ENCODE measurements around the gene ICE1. TPM values are rescaled to one million over a fixed set of nuclear protein-coding genes. Genes with fewer than 3 reads are reported as not detected.

Gene ICE1
- total RNA-seq, 1 experiment from 2014 or later = 48.9 TPM

- H3K27me3 Mint-ChIP-seq (ENCODE audit: low read depth) = no peaks in the 10 kb centered on the region
- peaks cover 40% of the 10 kb centered on the region for H3K4me1 Mint-ChIP-seq
- ATAC-seq = peak; percentile 50; the same call in 1 of the 2 replicates
- ChIA-PET CTCF (no interaction called here), POLR2A (no interaction called here)
- H3K36me3 Mint-ChIP-seq = peaks cover 31% of the 10 kb centered on the region
- no peak overlapping the region for H3K4me3 Mint-ChIP-seq
- TF ChIP-seq ZNF425 (CRISPR knock-in tag; conservative IDR thresholded peaks at IDR 0.05) (no peak), ZBTB21 (CRISPR knock-in tag; IDR thresholded peaks at IDR 0.05; ENCODE audit: borderline replicate concordance) (no peak), ZNF423 (CRISPR knock-in tag; IDR thresholded peaks at IDR 0.05) (no peak), SMAD3 (CRISPR knock-in tag; IDR thresholded peaks at IDR 0.05; ENCODE audit: borderline replicate concordance) (no peak), ZNF396 (CRISPR knock-in tag; IDR thresholded peaks at IDR 0.05; ENCODE audit: borderline replicate concordance) (no peak), E2F1 (CRISPR knock-in tag; IDR thresholded peaks at IDR 0.05) (no peak), ZNF512 (CRISPR knock-in tag; IDR thresholded peaks at IDR 0.05; ENCODE audit: borderline replicate concordance) (no peak), ZNF263 (CRISPR knock-in tag; IDR thresholded peaks at IDR 0.05; ENCODE audit: low read depth) (no peak), ZNF532 (CRISPR knock-in tag; IDR thresholded peaks at IDR 0.05; ENCODE audit: borderline replicate concordance) (no peak), FOXK1 (CRISPR knock-in tag; IDR thresholded peaks at IDR 0.05) (no peak), USF1 (CRISPR knock-in tag; IDR thresholded peaks at IDR 0.05) (no peak), ZNF138 (CRISPR knock-in tag; conservative IDR thresholded peaks at IDR 0.05) (no peak), ZNF416 (CRISPR knock-in tag; IDR thresholded peaks at IDR 0.05) (no peak), ZNF281 (CRISPR knock-in tag; IDR thresholded peaks at IDR 0.05) (no peak), ETV6 (CRISPR knock-in tag; IDR thresholded peaks at IDR 0.05) (no peak), ELF4 (CRISPR knock-in tag; IDR thresholded peaks at IDR 0.05; ENCODE audit: low read depth) (no peak)
- peaks cover 38% of the 10 kb centered on the region for H3K9me3 Mint-ChIP-seq
- DNase-seq (ENCODE audit: low spot score) = no peak
- H3K27ac Mint-ChIP-seq = no peak overlapping the region
Observed at GRCh38 chr5:5380298-5380697, 42.2 kb upstream of the ICE1 start.

All from WTC11 (cell line).